GM18505 (cell line): Measurements from ENCODE around the gene UFC1.
A peak's percentile ranks its signal among the peaks of the same experiment; 100 is the strongest.

Experiments
- ATAC-seq: cut with Tn5 transposase; IDR thresholded peaks from one replicate; pipeline ENCODE4 v1.9.1; 2021; ENCODE audit not compliant: unreplicated experiment
- POLR2A ChIP-seq: IDR thresholded peaks from 4 replicates; pipeline ENCODE4 v1.6.1; 2011; ENCODE audit warnings: borderline replicate concordance; ENCODE audit not compliant: insufficient read depth, insufficient read length; ENCODE audit errors: extremely low read depth

The UFC1 gene

DNA sequence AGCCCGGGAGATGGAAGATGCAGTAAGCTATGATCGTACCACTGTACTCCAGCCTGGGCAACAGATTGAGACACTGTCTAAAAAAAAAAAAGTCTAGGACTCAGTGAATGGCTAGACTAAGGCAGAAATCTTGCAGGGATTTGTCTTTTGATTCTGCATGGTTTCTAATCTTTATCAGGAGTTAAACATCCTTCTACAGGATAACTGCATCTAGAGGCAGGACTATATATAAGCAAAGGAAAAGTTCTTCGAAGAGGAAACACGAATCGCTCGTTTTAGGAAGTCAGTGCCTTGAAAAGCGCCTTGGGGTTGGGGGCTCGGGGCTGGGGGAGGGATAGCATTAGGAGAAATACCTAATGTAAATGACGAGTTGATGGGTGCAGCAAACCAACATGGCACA is 602 bp upstream of the UFC1 start:
- ATAC-seq, result no peak
- no peak for TF ChIP-seq POLR2A

- ATAC-seq, result no peak
- no peak for TF ChIP-seq POLR2A
Measured at GRCh38 chr1:161157867-161158266, 4.1 kb downstream of the UFC1 start.

DNA sequence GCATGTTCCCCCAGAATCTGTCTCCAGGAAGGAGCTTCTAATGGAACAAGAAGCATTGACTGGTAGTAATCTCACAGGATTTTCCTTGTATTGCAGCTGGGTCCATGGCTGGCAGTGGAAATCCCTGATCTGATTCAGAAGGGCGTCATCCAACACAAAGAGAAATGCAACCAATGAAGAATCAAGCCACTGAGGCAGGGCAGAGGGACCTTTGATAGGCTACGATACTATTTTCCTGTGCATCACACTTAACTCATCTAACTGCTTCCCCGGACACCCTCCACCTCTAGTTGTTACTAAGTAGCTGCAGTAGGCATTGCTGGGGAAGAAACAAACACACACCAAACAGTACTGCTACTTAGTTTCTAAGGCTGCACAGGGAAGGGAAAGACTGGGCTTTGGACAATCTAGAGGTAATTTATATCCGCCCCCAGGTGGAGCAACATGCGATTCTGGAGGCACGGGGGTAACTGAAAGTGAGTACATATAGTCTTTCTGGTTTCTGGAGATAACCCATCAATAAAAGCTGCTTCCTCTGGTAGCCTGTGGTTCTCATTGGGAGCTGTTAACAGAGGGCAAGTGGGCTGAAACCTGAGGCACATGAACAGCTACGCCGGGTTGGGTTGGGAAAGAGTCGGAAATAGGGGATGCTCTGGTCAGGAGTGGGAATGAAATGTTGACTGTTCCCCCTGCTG is 4.7 kb downstream of the UFC1 start:
- no peak for ATAC-seq
- no peak for TF ChIP-seq POLR2A

DNA sequence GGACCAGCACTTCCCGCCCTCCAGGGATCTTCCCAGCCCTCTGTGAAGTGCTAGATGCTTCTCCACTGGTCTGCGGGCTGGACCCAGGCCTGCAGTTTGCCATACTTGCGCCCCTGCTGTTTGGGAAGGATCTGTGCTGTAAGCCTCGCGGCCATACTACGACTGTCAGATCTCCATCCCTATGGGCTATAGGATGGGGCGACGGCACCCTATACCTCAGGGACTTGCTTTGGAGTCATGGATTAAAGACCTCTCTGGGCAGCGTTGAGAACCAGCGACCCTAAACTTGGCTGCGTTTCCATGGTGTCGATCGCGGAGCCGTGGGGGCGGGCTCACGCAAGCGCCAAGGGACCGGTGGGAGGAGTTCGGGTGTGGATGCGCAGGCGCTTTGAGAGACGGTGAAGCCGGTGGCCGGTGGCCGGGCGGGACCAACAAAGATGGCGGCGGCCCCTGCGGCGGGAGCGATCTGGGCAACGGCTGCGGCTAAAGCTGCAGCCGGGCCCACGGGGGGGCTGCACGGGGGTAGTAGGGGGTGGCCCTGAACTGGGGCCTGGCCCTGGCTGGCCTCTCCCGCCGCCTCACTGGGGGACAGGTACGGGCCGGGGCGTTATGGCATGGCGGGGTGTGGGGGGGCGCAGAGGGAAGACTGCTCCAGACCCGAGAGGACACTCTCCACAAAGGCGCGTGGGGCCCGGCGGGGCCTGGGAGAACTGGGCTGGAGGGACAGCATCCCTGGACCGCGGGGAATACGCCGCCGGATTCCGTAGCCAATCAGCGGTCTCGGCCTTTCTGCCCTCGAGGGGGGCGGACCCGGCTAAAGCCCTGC is 5.5 kb downstream of the UFC1 start, which contains the start of gene USP21:
Gene USP21, plus strand, starts transcription at position 414 of the 826 bp plus-strand sequence. CDS start 1,141 bp downstream, outside the sequence.
- peak; percentile 86 for ATAC-seq
- peak; percentile 80 for TF ChIP-seq POLR2A

- no peak for TF ChIP-seq POLR2A
- ATAC-seq, result peak; percentile 5
Measured at GRCh38 chr1:161159913-161160243, 6.1 kb downstream of the UFC1 start.

GRCh38 chr1:161160671-161161145 is 6.9 kb downstream of the UFC1 start:
- no peak for ATAC-seq
- no peak for TF ChIP-seq POLR2A

DNA sequence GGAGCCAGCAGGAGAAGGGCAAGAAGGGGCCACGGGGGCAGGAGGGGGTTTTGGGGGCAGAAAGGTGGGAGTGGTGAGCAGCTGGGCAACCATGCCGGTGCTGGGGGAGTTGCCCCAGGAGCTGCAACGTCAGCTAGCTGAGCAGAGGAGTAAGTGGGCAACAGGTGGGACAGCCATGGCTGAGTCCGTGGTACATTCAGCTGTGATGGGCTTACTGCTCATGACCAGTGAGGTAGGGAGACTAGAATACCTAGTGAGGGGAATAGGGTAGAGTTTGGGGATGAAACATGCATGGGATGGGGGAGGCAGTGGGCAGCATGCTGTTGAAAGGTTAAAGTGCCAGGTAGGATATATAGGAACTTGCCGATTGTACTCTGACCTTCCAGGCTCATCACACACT is 7.9 kb downstream of the UFC1 start:
- TF ChIP-seq POLR2A, result no peak
- ATAC-seq, result no peak

- no peak for ATAC-seq
- TF ChIP-seq POLR2A, result no peak
Measured at GRCh38 chr1:161162052-161162451, 8.3 kb downstream of the UFC1 start.

DNA sequence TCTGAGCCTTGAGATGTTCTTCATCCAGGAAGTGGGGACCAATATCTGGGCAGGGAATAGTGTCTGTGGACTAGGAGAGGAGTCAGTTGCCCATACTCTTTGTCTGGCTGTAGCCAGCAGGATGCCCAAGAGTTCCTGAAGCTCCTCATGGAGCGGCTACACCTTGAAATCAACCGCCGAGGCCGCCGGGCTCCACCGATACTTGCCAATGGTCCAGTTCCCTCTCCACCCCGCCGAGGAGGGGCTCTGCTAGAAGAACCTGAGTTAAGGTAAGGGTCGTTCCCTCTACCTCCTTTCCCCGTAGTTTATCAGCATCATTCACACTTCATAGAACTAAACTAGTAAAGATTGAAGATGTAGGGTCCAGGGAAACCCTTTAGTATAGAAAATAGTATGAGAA is 9.0 kb downstream of the UFC1 start:
- no peak for ATAC-seq
- TF ChIP-seq POLR2A, result no peak

DNA sequence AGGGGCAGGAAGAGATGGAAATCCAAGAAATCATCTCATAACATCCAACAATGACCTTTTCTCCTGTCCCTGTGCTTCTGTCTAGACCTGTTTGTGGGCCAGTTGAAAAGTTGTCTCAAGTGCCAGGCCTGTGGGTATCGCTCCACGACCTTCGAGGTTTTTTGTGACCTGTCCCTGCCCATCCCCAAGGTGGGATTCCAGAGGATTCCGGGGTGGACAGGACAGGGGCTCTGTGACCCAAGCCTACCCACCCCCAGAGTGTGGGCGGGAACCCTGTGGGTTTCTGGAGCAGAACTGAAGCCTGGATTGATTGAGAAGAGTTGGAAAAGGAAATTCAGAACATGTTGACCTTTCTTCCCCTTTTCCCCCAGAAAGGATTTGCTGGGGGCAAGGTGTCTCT is 10.0 kb downstream of the UFC1 start:
- no peak for TF ChIP-seq POLR2A
- no peak for ATAC-seq

DNA sequence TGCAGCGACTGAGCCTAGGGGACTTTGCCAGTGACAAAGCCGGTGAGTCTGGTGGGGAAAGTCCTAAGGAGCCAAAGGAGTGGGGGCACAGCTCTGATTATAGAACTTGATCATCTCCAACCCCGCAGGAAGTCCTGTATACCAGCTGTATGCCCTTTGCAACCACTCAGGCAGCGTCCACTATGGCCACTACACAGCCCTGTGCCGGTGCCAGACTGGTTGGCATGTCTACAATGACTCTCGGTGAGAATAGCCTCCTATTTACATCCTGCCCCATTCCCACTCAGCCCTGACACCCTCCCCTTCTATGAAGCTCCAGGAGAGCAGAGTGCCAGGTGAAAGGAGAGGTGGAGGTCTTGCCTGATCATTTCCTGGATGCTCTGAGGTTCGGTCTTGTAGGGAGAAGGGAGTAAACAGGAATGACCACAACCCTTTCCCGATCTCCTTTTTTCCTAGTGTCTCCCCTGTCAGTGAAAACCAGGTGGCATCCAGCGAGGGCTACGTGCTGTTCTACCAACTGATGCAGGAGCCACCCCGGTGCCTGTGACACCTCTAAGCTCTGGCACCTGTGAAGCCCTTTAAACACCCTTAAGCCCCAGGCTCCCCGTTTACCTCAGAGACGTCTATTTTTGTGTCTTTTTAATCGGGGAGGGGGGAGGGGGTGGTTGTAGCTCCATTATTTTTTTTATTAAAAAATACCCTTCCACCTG is 11.3 kb downstream of the UFC1 start:
- TF ChIP-seq POLR2A, result no peak

DNA sequence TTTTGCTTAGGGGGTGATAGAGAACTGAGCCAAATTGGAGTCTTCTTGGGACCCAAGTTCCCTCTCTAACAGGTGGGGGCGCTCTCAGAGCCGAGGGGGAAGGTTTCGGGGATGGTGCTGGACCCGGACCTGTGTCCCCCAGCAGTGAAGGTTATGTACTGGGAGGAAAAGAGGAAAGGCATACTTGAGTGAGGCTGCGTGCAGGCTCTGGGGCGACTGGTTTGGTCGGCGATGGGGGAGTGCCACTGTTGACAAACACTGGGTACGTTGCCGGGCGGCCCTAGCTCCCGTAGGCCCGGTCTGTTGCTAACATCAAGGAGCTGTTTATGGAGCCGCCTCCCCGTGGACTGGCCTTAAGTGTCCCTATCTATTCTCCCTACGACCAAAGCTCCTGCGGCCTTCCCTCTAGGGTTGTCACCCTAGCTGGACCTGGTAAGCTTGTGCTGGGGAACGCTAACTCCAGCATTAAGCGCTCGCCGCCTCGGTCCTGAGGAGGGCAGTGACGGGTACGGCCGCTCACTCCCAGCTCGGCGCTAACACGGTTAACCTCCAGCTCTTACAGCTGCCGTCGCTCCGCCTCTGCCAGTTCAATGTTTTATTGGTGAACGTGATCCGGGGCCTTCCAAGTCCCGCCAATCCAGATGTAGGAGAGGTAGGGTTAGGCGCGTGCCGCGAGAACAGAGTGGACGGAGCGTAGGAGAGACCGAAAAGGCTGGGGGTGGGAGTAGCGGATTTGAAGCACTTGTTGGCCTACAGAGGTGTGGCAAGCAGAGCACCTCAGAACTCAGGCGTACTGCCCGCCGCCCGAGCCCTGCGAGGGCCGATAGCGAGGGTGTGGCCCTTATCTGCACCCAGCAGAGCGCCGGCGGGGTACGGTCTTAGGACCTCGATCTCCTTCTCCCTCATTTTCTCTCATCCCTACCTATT is 12.2 kb downstream of the UFC1 start, which contains the start of gene PPOX:
Gene PPOX, plus strand, starts transcription at position 685 of the 927 bp plus-strand sequence. CDS start 422 bp downstream, outside the sequence.
- ATAC-seq, result peak; percentile 93
- peak; percentile 93 for TF ChIP-seq POLR2A

More for the DNA sequence above, 11.3 kb downstream of the UFC1 start:
- no peak for ATAC-seq
